RWPE2 (cell line): Measurements from ENCODE around the gene KCNS1.

ENCODE experiments used
- ATAC-seq: fragments of 200-7000 bp; cut with Tn5 transposase; 3 replicates; pipeline ENCODE4 v1.9.1; 2021; ENCODE audit warnings: low read depth
- DNase-seq: peaks from one replicate; pipeline ENCODE4 v3.0.0-alpha.2; 2020; ENCODE audit warnings: low spot score
- H3K27ac ChIP-seq: fragments of 450-650 bp; 2 replicates; pipeline ENCODE4 v1.5.1; 2017; ENCODE audit warnings: mild to moderate bottlenecking; ENCODE audit not compliant: poor library complexity, severe bottlenecking
- H3K27me3 ChIP-seq: fragments of 250-450 bp; sonication (Bioruptor Pico); 2 replicates; pipeline ENCODE4 v1.5.1; 2021; ENCODE audit warnings: mild to moderate bottlenecking, moderate library complexity; ENCODE audit not compliant: insufficient read depth, poor library complexity, severe bottlenecking
- H3K36me3 ChIP-seq: fragments of 250-450 bp; sonication (Bioruptor Pico); 2 replicates; pipeline ENCODE4 v1.5.1; 2020; ENCODE audit warnings: low read depth, mild to moderate bottlenecking, moderate library complexity
- H3K4me1 ChIP-seq: fragments of 250-450 bp; sonication (Bioruptor Pico); 2 replicates; pipeline ENCODE4 v1.5.1; 2021; ENCODE audit warnings: mild to moderate bottlenecking, moderate library complexity; ENCODE audit not compliant: insufficient read depth, poor library complexity, severe bottlenecking
- H3K4me3 ChIP-seq: fragments of 250-450 bp; sonication (Bioruptor Pico); 2 replicates; pipeline ENCODE4 v1.5.1; 2021; ENCODE audit warnings: mild to moderate bottlenecking, moderate library complexity; ENCODE audit not compliant: severe bottlenecking
- H3K9me3 ChIP-seq: fragments of 250-450 bp; sonication (Bioruptor Pico); 2 replicates; pipeline ENCODE4 v1.5.1; 2021; ENCODE audit warnings: mild to moderate bottlenecking, moderate library complexity; ENCODE audit not compliant: severe bottlenecking
- CTCF ChIP-seq: fragments of 450-650 bp; IDR thresholded peaks from one replicate; pipeline ENCODE4 v1.5.1; 2017; ENCODE audit warnings: mild to moderate bottlenecking, moderate library complexity; ENCODE audit not compliant: poor library complexity, severe bottlenecking

The KCNS1 gene

GRCh38 chr20:45136911-45137310 lies 36.0 kb upstream of the KCNS1 start:
- no peak for ATAC-seq
- no peak overlapping the region for H3K4me3 ChIP-seq
- H3K36me3 ChIP-seq, result no peaks in the 10 kb centered on the region
- TF ChIP-seq CTCF, result no peak
- no peaks in the 10 kb centered on the region for H3K4me1 ChIP-seq
- no peak overlapping the region for H3K27ac ChIP-seq
- DNase-seq, result no peak
- no peaks in the 10 kb centered on the region for H3K9me3 ChIP-seq
- no peaks in the 10 kb centered on the region for H3K27me3 ChIP-seq

GRCh38 chr20:45128099-45128498 lies 27.2 kb upstream of the KCNS1 start:
- peaks cover 2% of the 10 kb centered on the region for H3K4me1 ChIP-seq
- DNase-seq (no peak), ATAC-seq (peak; percentile 99)

GRCh38 chr20:45124365-45124764 lies 23.4 kb upstream of the KCNS1 start, which contains the start of gene WFDC12:
WFDC12 (minus strand) TSS chr20:45124465; CDS start chr20:45124447, 18 bp downstream.
- Histone ChIP-seq H3K4me3 (no peak within 1 kb of the TSS), H3K9me3 (no peaks in the 10 kb centered on the region), H3K4me1 (peaks cover 2% of the 10 kb centered on the region), H3K27me3 (no peaks in the 10 kb centered on the region), H3K27ac (no peak within 1 kb of the TSS), H3K36me3 (no peaks in the 10 kb centered on the region)
- ATAC-seq (no peak), DNase-seq (no peak)
- TF ChIP-seq CTCF, result peak; percentile 30

More at GRCh38 chr20:45128099-45128498, 27.2 kb upstream of the KCNS1 start:
- no peak overlapping the region for H3K27ac ChIP-seq
- H3K9me3 ChIP-seq, result no peaks in the 10 kb centered on the region
- no peak overlapping the region for H3K4me3 ChIP-seq
- H3K36me3 ChIP-seq, result no peaks in the 10 kb centered on the region
- H3K27me3 ChIP-seq, result no peaks in the 10 kb centered on the region
- no peak for TF ChIP-seq CTCF

GRCh38 chr20:45121388-45121787 lies 20.5 kb upstream of the KCNS1 start:
- TF ChIP-seq CTCF, result no peak
- H3K9me3 ChIP-seq, result no peaks in the 10 kb centered on the region
- no peak overlapping the region for H3K27ac ChIP-seq
- ATAC-seq (no peak), DNase-seq (no peak)
- no peaks in the 10 kb centered on the region for H3K4me1 ChIP-seq
- H3K36me3 ChIP-seq, result no peaks in the 10 kb centered on the region
- H3K27me3 ChIP-seq, result no peaks in the 10 kb centered on the region
- H3K4me3 ChIP-seq, result no peak overlapping the region

- ATAC-seq, result no peak
- no peaks in the 10 kb centered on the region for H3K36me3 ChIP-seq
- no peaks in the 10 kb centered on the region for H3K9me3 ChIP-seq
- no peak for TF ChIP-seq CTCF
- H3K4me1 ChIP-seq, result peaks cover 3% of the 10 kb centered on the region
- no peak for DNase-seq
- H3K27me3 ChIP-seq, result no peaks in the 10 kb centered on the region
- no peak overlapping the region for H3K4me3 ChIP-seq
- H3K27ac ChIP-seq, result no peak overlapping the region
Observed at GRCh38 chr20:45119556-45120266, 18.8 kb upstream of the KCNS1 start.
